Sciatic nerve (tissue), 2 donors: ENCODE results near the gene TAC4. TPM values are rescaled to one million over a fixed set of nuclear protein-coding genes. Genes with fewer than 3 reads are reported as not detected.

Experiments used
- ATAC-seq: fragments of 200-7000 bp; cut with Tn5 transposase; one replicate; pipeline ENCODE4 v1.9.1; 2020; ENCODE audit warnings: mild to moderate bottlenecking, moderate library complexity
- DNase-seq: peaks from one replicate; pipeline ENCODE4 v3.0.0-alpha.2; 2020; ENCODE audit warnings: low spot score
- intact Hi-C: fragments of 100-400 bp; cut with DNase I; formaldehyde crosslinking; loops from one replicate; pipeline ENCODE4 v1.14.2; 2022
- total RNA-seq: library from RNA; stranded (reverse); fragmentation: NEBNext Ultra II Directional; extraction: Animal tissue kit (Norgen Biotek cat#: 25700); gene quantifications from one replicate; pipeline ENCODE4 v1.2.1, GENCODE V29; 2021
- donor health status: DM: no; HTN: no; CAD: no.
- donor health status: DM: no; HTN: no; CAD: no.

The TAC4 gene, protein sequence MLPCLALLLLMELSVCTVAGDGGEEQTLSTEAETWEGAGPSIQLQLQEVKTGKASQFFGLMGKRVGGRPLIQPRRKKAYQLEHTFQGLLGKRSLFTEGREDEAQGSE
- total RNA-seq, result not detected

DNA sequence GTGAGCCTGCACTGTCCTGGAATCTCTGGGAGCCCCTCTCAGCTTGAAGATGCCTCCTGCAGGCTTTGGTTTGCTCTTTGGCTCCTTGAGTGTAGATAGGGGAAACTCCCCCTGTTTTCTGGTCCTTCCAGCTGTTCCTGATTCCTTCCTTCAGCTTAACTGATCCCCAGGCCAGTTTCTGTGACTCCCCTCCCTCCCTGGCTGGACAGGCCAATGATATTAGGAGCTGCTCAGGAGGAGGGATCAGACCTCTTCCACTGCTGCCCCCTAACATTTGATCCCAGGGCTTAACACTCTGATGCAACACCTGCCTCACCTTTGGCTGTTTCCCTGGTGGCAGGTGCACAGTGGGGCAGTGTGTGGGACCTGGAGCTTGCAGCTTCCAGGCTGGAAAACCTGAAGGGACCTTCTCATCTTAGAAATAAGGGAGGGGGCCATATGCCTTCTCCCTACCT lies at the start of gene TAC4:
Gene TAC4 (minus strand): TSS at position 51 of the 455 bp plus-strand sequence. CDS start 52 bp downstream, outside the sequence.
- DNase-seq (no peak), ATAC-seq (no peak)
- intact Hi-C loops, result no loop called here

- intact Hi-C loops, result no loop called here
- DNase-seq (no peak), ATAC-seq (no peak)
Measured at GRCh38 chr17:49896860-49897259, 49.0 kb upstream of the TAC4 start.

DNA sequence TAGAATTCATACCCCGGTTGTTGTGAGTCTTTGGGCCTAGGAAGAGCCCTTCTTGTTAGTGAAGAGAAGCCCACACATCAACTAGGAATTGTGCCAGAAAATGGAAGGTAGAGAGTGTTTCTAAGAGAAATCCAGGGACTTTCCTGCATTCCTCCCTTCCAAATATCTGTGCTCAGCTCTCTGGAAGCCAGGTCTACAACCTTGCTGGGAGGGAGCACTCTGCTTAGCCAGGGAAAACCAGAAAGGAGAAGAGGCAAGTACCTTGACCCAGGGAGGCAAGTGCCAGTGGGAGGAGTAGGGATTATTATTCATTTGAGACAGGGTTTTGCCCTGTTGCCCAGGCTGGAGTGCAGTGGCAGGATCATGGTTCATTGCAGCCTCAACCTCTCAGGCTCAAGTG lies 48.4 kb upstream of the TAC4 start:
- intact Hi-C loops, result no loop called here
- DNase-seq (no peak), ATAC-seq (no peak)

DNA sequence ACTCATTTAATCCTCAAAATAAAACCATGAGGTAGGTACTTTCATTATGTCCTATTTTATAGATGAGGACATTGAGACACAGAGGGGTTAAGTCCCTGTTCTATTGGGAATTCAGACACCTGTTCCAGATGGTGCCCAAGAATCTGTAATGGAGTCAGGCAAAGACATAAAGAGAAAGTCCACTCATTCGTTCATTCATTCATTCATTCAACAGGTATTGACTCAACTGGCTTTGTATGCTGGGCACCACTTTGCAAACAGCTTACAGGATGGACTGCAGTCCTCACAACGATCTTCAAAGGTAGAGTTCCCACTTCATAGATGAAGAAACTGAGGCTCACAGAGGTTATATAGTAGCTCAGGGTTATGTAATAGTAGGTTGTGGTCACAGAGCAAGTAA lies 47.9 kb upstream of the TAC4 start:
- ATAC-seq, result no peak
- intact Hi-C loops, result no loop called here

GRCh38 chr17:49894761-49895160 lies 46.9 kb upstream of the TAC4 start:
- DNase-seq, result no peak
- intact Hi-C loops, result no loop called here
- no peak for ATAC-seq

More for the DNA sequence above, 47.9 kb upstream of the TAC4 start:
- no peak for DNase-seq

DNA sequence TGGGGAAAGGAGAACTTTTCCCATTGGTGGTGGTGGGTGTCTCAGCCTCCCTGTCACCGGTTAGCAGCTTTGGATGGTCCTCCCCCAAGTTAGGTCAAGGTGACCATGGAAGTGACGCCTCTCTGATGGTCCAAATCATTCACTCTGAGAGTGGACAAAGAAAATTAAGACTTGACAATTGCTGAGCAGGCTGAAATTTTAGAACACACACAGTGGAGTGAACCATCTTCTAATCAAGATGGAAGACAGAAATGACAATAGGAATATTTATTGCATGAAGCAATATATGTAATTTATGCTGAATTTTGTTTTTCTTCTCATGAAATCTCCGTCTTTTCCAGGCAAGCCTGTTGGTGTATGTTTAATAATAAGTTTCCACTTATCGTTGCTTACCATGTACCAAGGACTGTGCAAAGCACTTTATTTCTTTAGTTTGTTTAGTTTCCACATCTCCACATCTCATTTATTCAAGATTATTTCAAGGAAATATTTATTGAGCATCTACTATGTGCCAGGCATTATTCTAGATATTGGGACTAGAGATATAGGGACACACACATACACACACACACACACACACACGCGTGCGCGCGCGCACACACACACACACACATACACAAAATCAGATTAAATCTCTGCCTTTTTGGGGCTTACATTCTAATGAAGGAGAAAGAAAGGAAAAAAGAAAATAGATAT lies 44.0 kb upstream of the TAC4 start:
- ATAC-seq, result no peak
- intact Hi-C loops, result no loop called here

DNA sequence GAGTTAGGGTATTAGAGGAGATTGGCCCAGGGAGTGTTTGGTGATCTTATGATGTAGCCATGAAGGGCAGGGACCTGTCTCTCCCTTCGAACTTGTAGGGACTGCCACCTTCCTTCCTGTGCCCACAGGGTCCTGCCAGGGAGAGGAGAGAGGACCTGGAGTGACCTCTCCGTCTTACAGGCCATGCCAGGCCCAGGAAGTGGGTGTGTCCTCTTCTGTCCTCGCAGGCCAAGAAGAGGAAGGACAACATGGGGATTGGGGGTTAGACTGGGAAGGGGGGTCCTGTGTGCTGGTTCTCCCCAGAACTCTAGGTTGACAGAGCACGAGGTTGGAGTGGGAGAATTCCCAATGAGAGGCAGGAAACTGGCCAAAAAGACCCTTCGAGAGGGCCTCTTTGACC lies 43.4 kb upstream of the TAC4 start:
- no peak for ATAC-seq
- no peak for DNase-seq
- intact Hi-C loops, result no loop called here

More for the DNA sequence above, 44.0 kb upstream of the TAC4 start:
- DNase-seq, result no peak

GRCh38 chr17:49890852-49891251 lies 43.0 kb upstream of the TAC4 start:
- ATAC-seq, result no peak
- intact Hi-C loops, result no loop called here
- DNase-seq, result no peak

- no peak for DNase-seq
- peak; percentile 76 for ATAC-seq
- intact Hi-C loops, result no loop called here
Measured at GRCh38 chr17:49890077-49890821, 42.4 kb upstream of the TAC4 start.

GRCh38 chr17:49889500-49889899 lies 41.6 kb upstream of the TAC4 start:
- intact Hi-C loops, result no loop called here
- no peak for DNase-seq
- no peak for ATAC-seq

DNA sequence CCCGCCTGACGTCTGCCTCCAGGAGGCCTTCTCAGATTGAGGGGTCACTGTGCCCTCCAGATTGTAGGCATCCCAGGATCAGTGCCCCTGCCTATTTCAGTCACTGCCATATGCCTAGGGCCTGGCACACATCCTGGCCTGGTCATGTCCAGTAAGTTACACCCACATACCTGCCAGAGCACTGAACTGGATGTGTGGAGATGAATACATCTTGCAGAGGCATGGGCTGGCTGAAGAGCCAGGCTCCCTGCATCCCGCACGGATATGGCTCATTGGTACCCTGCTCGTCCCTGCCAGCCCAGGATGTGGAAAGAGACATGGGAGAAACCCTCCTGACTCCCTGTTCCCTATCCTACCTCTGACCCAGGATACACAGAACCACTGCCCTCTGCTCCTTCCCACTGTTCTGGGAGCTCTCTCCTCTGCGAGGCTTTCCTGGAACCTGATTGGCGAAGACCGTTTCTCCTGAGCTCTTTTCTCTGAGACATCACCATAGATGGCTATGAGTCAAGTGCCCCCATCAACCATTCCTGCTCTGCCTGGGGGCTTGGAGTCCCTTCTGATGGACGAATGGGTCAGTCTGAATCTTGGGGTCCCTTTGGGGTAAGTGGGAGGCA lies 40.0 kb upstream of the TAC4 start:
- intact Hi-C loops, result no loop called here
- DNase-seq, result no peak
- no peak for ATAC-seq

DNA sequence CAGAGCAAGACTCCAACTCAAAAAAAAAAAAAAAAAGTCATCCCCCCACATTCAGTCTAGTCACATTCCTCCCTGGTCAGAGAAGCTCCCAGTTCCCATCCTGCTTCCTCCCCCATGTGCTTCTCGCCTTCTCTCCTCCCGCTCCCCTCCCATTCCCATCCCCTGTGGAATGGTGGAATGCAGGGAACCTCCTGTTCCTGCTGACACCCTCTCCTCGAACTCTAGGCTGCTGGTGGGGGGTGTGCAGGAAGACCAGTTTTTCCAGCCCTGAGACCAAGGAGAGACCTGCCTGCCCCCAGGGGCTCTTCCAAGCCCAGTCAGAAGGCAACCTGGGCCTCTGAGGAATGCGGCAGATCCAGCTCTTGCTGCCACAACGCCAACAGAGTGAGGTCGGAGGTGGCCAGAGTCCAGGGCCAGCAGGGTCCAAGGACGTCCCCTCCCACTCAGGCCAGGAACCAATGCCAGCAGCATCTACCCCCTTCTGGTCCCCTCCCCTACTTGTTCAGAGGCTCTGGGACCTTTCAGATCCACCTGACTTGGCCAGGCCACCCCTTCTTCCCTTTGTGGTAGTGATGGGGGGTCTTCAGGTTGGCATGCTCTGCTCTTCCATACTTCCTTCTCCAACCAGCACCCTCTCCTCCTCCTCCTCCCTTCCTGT lies 39.3 kb upstream of the TAC4 start:
- ATAC-seq (no peak), DNase-seq (no peak)
- intact Hi-C loops, result no loop called here

DNA sequence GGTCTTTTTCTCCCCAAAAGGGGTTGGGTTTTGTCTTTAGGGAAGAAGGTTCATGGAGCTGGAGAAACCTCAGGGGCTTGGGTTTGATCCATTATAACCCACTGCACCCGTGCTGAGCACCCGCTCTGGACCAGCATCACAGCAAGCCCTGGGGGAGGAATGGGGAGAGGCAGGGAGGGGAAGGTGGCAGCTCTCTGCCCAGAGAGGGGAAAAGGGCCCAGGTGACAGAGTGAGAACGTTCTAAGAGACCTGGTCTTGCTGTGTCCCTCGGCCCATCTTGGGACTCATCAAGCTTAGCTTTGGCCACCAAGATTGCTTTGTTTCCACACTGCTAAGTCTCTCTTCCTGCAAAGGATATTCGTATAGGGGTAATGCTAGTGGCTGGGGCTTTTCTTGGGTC lies 38.2 kb upstream of the TAC4 start:
- intact Hi-C loops, result no loop called here
- ATAC-seq, result no peak
- no peak for DNase-seq

GRCh38 chr17:49882434-49882833 lies 34.6 kb upstream of the TAC4 start:
- no peak for ATAC-seq
- DNase-seq, result no peak
- intact Hi-C loops, result loop anchor here (5.0 kb wide), 1 partner anchor 115 kb away; the partner anchor contains the start of gene DLX3

DNA sequence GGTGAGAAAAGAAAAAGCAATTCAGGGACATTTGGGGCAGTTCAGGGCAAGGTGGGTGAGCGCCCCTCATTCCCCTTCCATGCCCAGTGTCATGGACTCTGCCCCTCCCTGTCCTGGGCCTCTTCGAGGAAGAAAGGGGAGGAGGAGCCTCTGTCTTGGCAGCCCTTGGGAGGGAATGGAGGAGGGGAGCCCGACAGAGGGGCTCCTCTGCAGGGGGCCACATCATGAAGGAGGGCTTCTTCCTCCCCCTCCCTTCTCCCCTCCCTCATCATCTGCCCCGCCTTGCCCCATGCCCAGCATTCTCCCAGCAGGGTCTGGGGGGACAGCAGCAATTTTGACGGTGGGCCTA lies 33.2 kb upstream of the TAC4 start:
- ATAC-seq (peak; percentile 16), DNase-seq (no peak)
- intact Hi-C loops, result loop anchor here (5.0 kb wide), 1 partner anchor 116 kb away; the partner anchor contains the start of gene DLX3

- DNase-seq (peak; percentile 82), ATAC-seq (peak; percentile 90)
- intact Hi-C loops, result loop anchor here (5.0 kb wide), 1 partner anchor 117 kb away; the partner anchor contains the start of gene DLX3
Measured at GRCh38 chr17:49880291-49881053, 32.6 kb upstream of the TAC4 start.

DNA sequence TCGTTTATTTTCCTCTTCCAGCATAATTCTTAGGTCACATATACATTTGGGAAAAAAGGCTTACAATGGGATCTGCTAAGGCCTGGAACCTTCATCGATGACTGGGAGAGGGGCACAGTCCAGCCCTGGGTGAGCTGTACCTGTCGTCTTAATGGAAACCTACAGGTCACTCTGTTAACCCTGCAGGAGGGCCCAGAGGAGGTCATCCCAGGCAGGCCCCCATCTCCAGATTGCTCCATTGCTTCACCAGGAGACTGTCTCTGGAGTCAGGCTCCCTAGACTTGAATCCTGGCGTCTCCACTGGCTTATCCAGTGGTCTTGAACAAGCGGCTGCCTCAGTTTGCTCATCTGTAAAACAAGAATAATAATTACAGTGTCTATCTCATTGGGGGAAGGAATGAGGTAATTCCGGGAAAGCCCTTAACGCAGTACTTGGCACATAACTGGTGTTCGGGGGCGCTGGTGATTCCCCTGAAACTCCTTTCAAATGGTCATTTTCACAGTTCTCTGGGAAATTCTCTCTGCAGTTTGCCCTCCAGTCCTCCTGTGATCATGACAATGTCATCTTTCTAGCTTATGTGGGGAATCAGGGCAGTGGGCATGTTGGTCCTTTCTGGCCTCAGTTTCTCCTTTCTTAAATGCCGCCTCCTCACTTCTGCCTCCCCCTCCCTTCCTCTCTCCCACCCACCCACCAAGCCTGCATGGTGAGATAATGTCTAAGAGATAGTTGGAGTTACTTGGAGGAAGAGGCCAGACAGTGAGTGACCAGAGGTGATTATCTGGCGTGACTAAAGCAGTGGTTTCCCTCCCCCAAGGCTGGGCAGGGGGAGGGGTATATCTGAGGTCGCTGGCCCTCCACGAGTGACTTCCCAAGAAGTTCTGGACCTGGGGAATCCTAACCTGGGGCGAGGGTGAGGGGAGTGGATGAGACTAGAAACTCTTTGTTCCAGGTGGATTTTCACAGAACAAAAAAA lies 31.3 kb upstream of the TAC4 start:
- intact Hi-C loops, result no loop called here
- ATAC-seq, result no peak
- DNase-seq, result no peak
